Measurements from ENCODE around the gene ATRN. TPM values are rescaled to one million over a fixed set of nuclear protein-coding genes. Genes with fewer than 3 reads are reported as not detected.

The ATRN gene
- polyA plus RNA-seq, 1 experiment = 59.7 TPM

GRCh38 chr20:3479759-3480615 is 9.2 kb downstream of the ATRN start:
- POLR2A ChIA-PET = no interaction called here
- H3K4me3 ChIP-seq (ENCODE audit: low read depth, low read length) = no peak overlapping the region
- no peak overlapping the region for H3K27ac ChIP-seq (ENCODE audit: low read depth, low read length)
- H3K27me3 ChIP-seq (ENCODE audit: control insufficient read depth, insufficient read depth, low read length) = no peaks in the 10 kb centered on the region
- DNase-seq (ENCODE audit: low read depth, low spot score) = no peak
- no peaks in the 10 kb centered on the region for H3K9me3 ChIP-seq (ENCODE audit: control insufficient read depth, insufficient read depth, low read length)
- CTCF ChIA-PET = no interaction called here
- no peak for TF ChIP-seq CTCF (IDR thresholded peaks at IDR 0.05; ENCODE audit: low read depth, low read length)

GRCh38 chr20:3483309-3483708 is 12.5 kb downstream of the ATRN start:
- no peak for TF ChIP-seq CTCF (IDR thresholded peaks at IDR 0.05; ENCODE audit: low read depth, low read length)
- POLR2A ChIA-PET = no interaction called here
- H3K27me3 ChIP-seq (ENCODE audit: control insufficient read depth, insufficient read depth, low read length) = no peaks in the 10 kb centered on the region
- H3K27ac ChIP-seq (ENCODE audit: low read depth, low read length) = no peak overlapping the region
- H3K4me3 ChIP-seq (ENCODE audit: low read depth, low read length) = no peak overlapping the region
- CTCF ChIA-PET = no interaction called here
- peaks cover 14% of the 10 kb centered on the region for H3K9me3 ChIP-seq (ENCODE audit: control insufficient read depth, insufficient read depth, low read length)
- DNase-seq (ENCODE audit: low read depth, low spot score) = no peak

- no peak overlapping the region for H3K27ac ChIP-seq (ENCODE audit: low read depth, low read length)
- ChIA-PET POLR2A (no interaction called here), CTCF (no interaction called here)
- no peaks in the 10 kb centered on the region for H3K27me3 ChIP-seq (ENCODE audit: control insufficient read depth, insufficient read depth, low read length)
- no peak for TF ChIP-seq CTCF (IDR thresholded peaks at IDR 0.05; ENCODE audit: low read depth, low read length)
- no peak for DNase-seq (ENCODE audit: low read depth, low spot score)
- peaks cover 14% of the 10 kb centered on the region for H3K9me3 ChIP-seq (ENCODE audit: control insufficient read depth, insufficient read depth, low read length)
- no peak overlapping the region for H3K4me3 ChIP-seq (ENCODE audit: low read depth, low read length)
Measured at GRCh38 chr20:3483784-3484183, 13.0 kb downstream of the ATRN start.

GRCh38 chr20:3485913-3486312 is 15.1 kb downstream of the ATRN start:
- peaks cover 14% of the 10 kb centered on the region for H3K9me3 ChIP-seq (ENCODE audit: control insufficient read depth, insufficient read depth, low read length)
- H3K4me3 ChIP-seq (ENCODE audit: low read depth, low read length) = no peak overlapping the region
- ChIA-PET CTCF (interaction anchor here (1.6 kb wide), 1 partner anchor 77 kb away, joined by 6 read pairs; no protein-coding TSS in a partner anchor), POLR2A (interaction anchor here (0.6 to 0.8 kb wide), 2 partner anchors 16 to 19 kb away, joined by 3 to 4 read pairs; no protein-coding TSS in a partner anchor)
- no peak for DNase-seq (ENCODE audit: low read depth, low spot score)
- TF ChIP-seq CTCF (IDR thresholded peaks at IDR 0.05; ENCODE audit: low read depth, low read length) = no peak
- no peaks in the 10 kb centered on the region for H3K27me3 ChIP-seq (ENCODE audit: control insufficient read depth, insufficient read depth, low read length)
- H3K27ac ChIP-seq (ENCODE audit: low read depth, low read length) = no peak overlapping the region

- peaks cover 14% of the 10 kb centered on the region for H3K9me3 ChIP-seq (ENCODE audit: control insufficient read depth, insufficient read depth, low read length)
- POLR2A ChIA-PET = no interaction called here
- H3K27ac ChIP-seq (ENCODE audit: low read depth, low read length) = no peak overlapping the region
- no peaks in the 10 kb centered on the region for H3K27me3 ChIP-seq (ENCODE audit: control insufficient read depth, insufficient read depth, low read length)
- CTCF ChIA-PET = no interaction called here
- no peak for DNase-seq (ENCODE audit: low read depth, low spot score)
- H3K4me3 ChIP-seq (ENCODE audit: low read depth, low read length) = no peak overlapping the region
- TF ChIP-seq CTCF (IDR thresholded peaks at IDR 0.05; ENCODE audit: low read depth, low read length) = no peak
Measured at GRCh38 chr20:3486850-3487249, 16.0 kb downstream of the ATRN start.

Measured in AG04450 (cell line).